GM12864 (cell line): ENCODE results near the gene HSD3B7.
"Not testable (repeated sequence)": the region's sequence is repeated elsewhere in the genome, so short reads cannot be mapped to it uniquely, and the experiment has no call there.

Source experiments
- DNase-seq: peaks from one replicate; pipeline ENCODE4 v3.0.0-alpha.2; 2011; ENCODE audit warnings: low read depth
- H3K4me3 ChIP-seq: 2 replicates; pipeline ENCODE4 v1.5.1; 2011; ENCODE audit warnings: mild to moderate bottlenecking, low read depth, low read length, control low read depth
- CTCF ChIP-seq: IDR thresholded peaks from 2 replicates; pipeline ENCODE4 v1.5.1; 2011; ENCODE audit warnings: low read depth, mild to moderate bottlenecking, moderate library complexity, low read length, control low read depth, inconsistent platforms; ENCODE audit errors: missing control alignments

Gene HSD3B7

GRCh38 chr16:31008149-31008548 lies 23.1 kb downstream of the HSD3B7 start:
- H3K4me3 ChIP-seq, result no peak overlapping the region
- no peak for TF ChIP-seq CTCF
- no peak for DNase-seq

- TF ChIP-seq CTCF, result no peak
- no peak for DNase-seq
These were observed 23.5 kb downstream of the HSD3B7 start for GRCh38 chr16:31008551-31008950.

GRCh38 chr16:31009120-31009519 lies 24.1 kb downstream of the HSD3B7 start:
- no peak overlapping the region for H3K4me3 ChIP-seq
- TF ChIP-seq CTCF, result no peak
- no peak for DNase-seq

More at GRCh38 chr16:31008551-31008950, 23.5 kb downstream of the HSD3B7 start:
- no peak overlapping the region for H3K4me3 ChIP-seq

- DNase-seq, result no peak
- no peak overlapping the region for H3K4me3 ChIP-seq
- no peak for TF ChIP-seq CTCF
These were observed 25.0 kb downstream of the HSD3B7 start for GRCh38 chr16:31009894-31010584.

GRCh38 chr16:31010585-31011325 lies 25.7 kb downstream of the HSD3B7 start, which contains the start of gene STX1B:
STX1B (minus strand) TSS chr16:31010638; CDS start chr16:31010396, 242 bp downstream.
- no peak within 1 kb of the TSS for H3K4me3 ChIP-seq

GRCh38 chr16:31011815-31012214 lies 26.8 kb downstream of the HSD3B7 start:
- DNase-seq, H3K4me3 ChIP-seq: not testable (repeated sequence)

More at GRCh38 chr16:31010585-31011325, 25.7 kb downstream of the HSD3B7 start, which contains the start of gene STX1B:
- DNase-seq, result no peak
- TF ChIP-seq CTCF, result no peak

- not testable (repeated sequence) for H3K4me3 ChIP-seq, DNase-seq
These were observed 28.3 kb downstream of the HSD3B7 start for GRCh38 chr16:31013292-31013691.

GRCh38 chr16:31016018-31016417 lies 31.0 kb downstream of the HSD3B7 start:
- no peak for DNase-seq
- H3K4me3 ChIP-seq, result no peak overlapping the region
- TF ChIP-seq CTCF, result peak; percentile 22

- DNase-seq, H3K4me3 ChIP-seq: not testable (repeated sequence)
These were observed 32.7 kb downstream of the HSD3B7 start for GRCh38 chr16:31017756-31018155.
